GM12801 (cell line): ENCODE measurements around the gene RNU5D-1.

ENCODE experiments used
- CTCF ChIP-seq: IDR thresholded peaks from one replicate; pipeline ENCODE4 v1.5.1; 2011; ENCODE audit warnings: control low read depth; ENCODE audit not compliant: insufficient read length; ENCODE audit errors: extremely low read depth

RNU5D-1 gene

GRCh38 chr1:44730741-44731512 lies at the start of gene RNU5D-1:
TSS of gene RNU5D-1 (minus strand) at chr1:44731170.
- TF ChIP-seq CTCF: no peak

GRCh38 chr1:44780583-44781121 lies 49.7 kb upstream of the RNU5D-1 start:
- TF ChIP-seq CTCF: no peak

- no peak for TF ChIP-seq CTCF
These were observed 48.0 kb upstream of the RNU5D-1 start for GRCh38 chr1:44778705-44779576.

GRCh38 chr1:44777969-44778635 lies 47.1 kb upstream of the RNU5D-1 start:
- no peak for TF ChIP-seq CTCF

GRCh38 chr1:44777547-44777946 lies 46.6 kb upstream of the RNU5D-1 start:
- no peak for TF ChIP-seq CTCF

- no peak for TF ChIP-seq CTCF
These were observed 45.7 kb upstream of the RNU5D-1 start for GRCh38 chr1:44776730-44777068.
